Neural cell (in vitro differentiated cells): ENCODE measurements around the gene HAP1. TPM values are rescaled to one million over a fixed set of nuclear protein-coding genes. Genes with fewer than 3 reads are reported as not detected.
"Not testable (repeated sequence)": the region's sequence is repeated elsewhere in the genome, so short reads cannot be mapped to it uniquely, and the experiment has no call there.

Experiments
- H2AFZ ChIP-seq: fragments of 200-600, 300-800 bp; sonication (generic), shearing (Covaris generic); 2 replicates; pipeline ENCODE4 v1.6.0; 2014; ENCODE audit warnings: low read depth, mild to moderate bottlenecking, antibody characterized with exemption, low read length, moderate library complexity
- H3F3A ChIP-seq: fragments of 200-600 bp; shearing (Covaris generic); 2 replicates; pipeline ENCODE4 v1.6.1; 2016; ENCODE audit warnings: mild to moderate bottlenecking, moderate library complexity, mixed read lengths, antibody characterized with exemption, low read length; ENCODE audit not compliant: insufficient read depth, poor library complexity, severe bottlenecking
- H3K27ac ChIP-seq: fragments of 200-600, 300-800 bp; sonication (generic), shearing (Covaris generic); 2 replicates; pipeline ENCODE4 v1.5.1; 2014; ENCODE audit warnings: mild to moderate bottlenecking, low read length, moderate library complexity
- H3K27me3 ChIP-seq: fragments of 300-800, 200-600 bp; sonication (generic), shearing (Covaris generic); 2 replicates; pipeline ENCODE4 v1.6.0; 2014; ENCODE audit warnings: mild to moderate bottlenecking, low read depth, low read length, moderate library complexity; ENCODE audit not compliant: insufficient read depth
- H3K36me3 ChIP-seq: fragments of 300-800, 200-600 bp; sonication (generic), shearing (Covaris generic); 2 replicates; pipeline ENCODE4 v1.5.1; 2014; ENCODE audit warnings: mild to moderate bottlenecking, antibody characterized with exemption, low read length, moderate library complexity; ENCODE audit not compliant: insufficient read depth
- H3K4me2 ChIP-seq: fragments of 300-800, 200-600 bp; sonication (generic), shearing (Covaris generic); 2 replicates; pipeline ENCODE4 v1.6.0; 2014; ENCODE audit warnings: mild to moderate bottlenecking, low read length
- H3K4me3 ChIP-seq: fragments of 300-800, 200-600 bp; sonication (generic), shearing (Covaris generic); 2 replicates; pipeline ENCODE4 v1.5.1; 2014; ENCODE audit warnings: mild to moderate bottlenecking, low read length, moderate library complexity
- H3K79me2 ChIP-seq: fragments of 200-600 bp; shearing (Covaris generic); replicated peaks from 2 replicates; pipeline ENCODE4 v1.6.0; 2014; ENCODE audit warnings: mild to moderate bottlenecking, low read length, moderate library complexity; ENCODE audit not compliant: insufficient read depth
- H3K9ac ChIP-seq: fragments of 300-800, 200-600 bp; sonication (generic), shearing (Covaris generic); 2 replicates; pipeline ENCODE4 v1.6.1; 2016; ENCODE audit warnings: mild to moderate bottlenecking, low read length, mixed read lengths
- H3K9me2 ChIP-seq: fragments of 200-600 bp; shearing (Covaris generic); 2 replicates; pipeline ENCODE4 v1.6.1; 2016; ENCODE audit warnings: mild to moderate bottlenecking, low read length, mixed read lengths; ENCODE audit not compliant: insufficient read depth
- H3K9me3 ChIP-seq: fragments of 200-600, 300-800 bp; sonication (generic), shearing (Covaris generic); 2 replicates; pipeline ENCODE4 v1.6.1; 2016; ENCODE audit warnings: mild to moderate bottlenecking, mixed run types, low read length, moderate library complexity, mixed read lengths
- H4K20me1 ChIP-seq: fragments of 200-600 bp; shearing (Covaris generic); 2 replicates; pipeline ENCODE4 v1.6.1; 2016; ENCODE audit warnings: mild to moderate bottlenecking, mixed run types; ENCODE audit not compliant: insufficient read depth
- SMC3 ChIP-seq: fragments of 450-650 bp; conservative IDR thresholded peaks from 2 replicates; pipeline ENCODE4 v1.6.1; 2014; ENCODE audit warnings: antibody characterized with exemption, mild to moderate bottlenecking, moderate library complexity; ENCODE audit not compliant: poor library complexity
- polyA plus RNA-seq: library from polyadenylated mRNA; depleted of rRNA; stranded (reverse); fragments of >200 nt; gene quantifications from 2 replicates; pipeline ENCODE4 v1.2.3, GENCODE V29; 2014
- small RNA-seq, 3 experiments: library from RNA; depleted of rRNA; stranded (forward); fragments of <200 nt; gene quantifications; one replicate each; pipeline ENCODE3, GENCODE V24; 2012

HAP1 gene
- polyA plus RNA-seq, 1 donor from 2014 or later: 0.79 TPM

- no peak overlapping the region for H2AFZ ChIP-seq
- no peaks in the 10 kb centered on the region for H3K9me3 ChIP-seq
- no peak overlapping the region for H3K27ac ChIP-seq
- no peaks in the 10 kb centered on the region for H3K27me3 ChIP-seq
- H3K9me2 ChIP-seq: no peaks in the 10 kb centered on the region
- H3F3A ChIP-seq: no peaks in the 10 kb centered on the region
- TF ChIP-seq SMC3: no peak
- no peaks in the 10 kb centered on the region for H4K20me1 ChIP-seq
- H3K79me2 ChIP-seq: no peaks in the 10 kb centered on the region
- no peaks in the 10 kb centered on the region for H3K36me3 ChIP-seq
- H3K4me2 ChIP-seq: no peak overlapping the region
- no peak overlapping the region for H3K4me3 ChIP-seq
- no peak overlapping the region for H3K9ac ChIP-seq
Measured at GRCh38 chr17:41676058-41676419, 58.4 kb downstream of the HAP1 start.

- H4K20me1 ChIP-seq, H3K79me2 ChIP-seq, H3K9me2 ChIP-seq, H3K27ac ChIP-seq, H3K36me3 ChIP-seq, H3K4me2 ChIP-seq, H3K9ac ChIP-seq, H3K9me3 ChIP-seq, H3F3A ChIP-seq, H3K27me3 ChIP-seq, H2AFZ ChIP-seq, H3K4me3 ChIP-seq: not testable (repeated sequence)
Measured at GRCh38 chr17:41675157-41676057, 59.0 kb downstream of the HAP1 start.

Small RNAs within 50 kb of the gene (small RNA-seq; reads per million reads assigned to genes)
- gene RN7SL399P (0 reads per million in 3 experiments), gene RNA5SP442 (0.03 to 0.16 (median 0.03) reads per million in 3 experiments)

Other genes with a start within 250 kb of the HAP1 start
- not detected in 2 replicates for gene KRT36, start 244.7 kb downstream of the HAP1 start, polyA plus RNA-seq
- gene KRT13, start 229.0 kb downstream of the HAP1 start, polyA plus RNA-seq: not detected in 2 replicates
- gene KRT15, start 215.8 kb downstream of the HAP1 start, polyA plus RNA-seq: 0.09 TPM in 1 of 2 replicates, not detected in the other
- gene KRT19, start 206.3 kb downstream of the HAP1 start, polyA plus RNA-seq: 0.56 and 1.6 TPM in 2 replicates
- gene KRT9, start 162.6 kb downstream of the HAP1 start, polyA plus RNA-seq: not detected in 2 replicates
- gene KRT14, start 147.7 kb downstream of the HAP1 start, polyA plus RNA-seq: not detected in 2 replicates
- not detected in 2 replicates for gene KRT16, start 121.9 kb downstream of the HAP1 start, polyA plus RNA-seq
- gene KRT17, start 110.1 kb downstream of the HAP1 start, polyA plus RNA-seq: 0.78 TPM in 1 of 2 replicates, not detected in the other
- gene EIF1, start 45.8 kb downstream of the HAP1 start, polyA plus RNA-seq: 257 and 258 TPM in 2 replicates
- not detected in 2 replicates for gene GAST, start 22.3 kb downstream of the HAP1 start, polyA plus RNA-seq
- gene JUP, start 52.1 kb upstream of the HAP1 start, polyA plus RNA-seq: 46.1 and 82.2 TPM in 2 replicates
- 17.8 and 20.5 TPM in 2 replicates for gene P3H4, start 77.3 kb upstream of the HAP1 start, polyA plus RNA-seq
- 3.5 and 7.6 TPM in 2 replicates for gene FKBP10, start 78.4 kb upstream of the HAP1 start, polyA plus RNA-seq
- gene NT5C3B, start 101.6 kb upstream of the HAP1 start, polyA plus RNA-seq: 272 and 281 TPM in 2 replicates
- 0.22 TPM in 1 of 2 replicates, not detected in the other for gene KLHL10, start 103.2 kb upstream of the HAP1 start, polyA plus RNA-seq
- gene KLHL11, start 130.8 kb upstream of the HAP1 start, polyA plus RNA-seq: 30.3 and 31.1 TPM in 2 replicates
- gene ACLY, start 184.3 kb upstream of the HAP1 start, polyA plus RNA-seq: 136 and 148 TPM in 2 replicates
- 5.2 and 5.7 TPM in 2 replicates for gene ODAD4, start 196.0 kb upstream of the HAP1 start, polyA plus RNA-seq
- 27.7 and 29.6 TPM in 2 replicates for gene CNP, start 232.2 kb upstream of the HAP1 start, polyA plus RNA-seq